GM12873 (cell line): ENCODE measurements around the gene KRTAP10-2.

Experiments used
- CTCF ChIP-seq: IDR thresholded peaks from 2 replicates; pipeline ENCODE4 v1.5.1; 2012; ENCODE audit warnings: low read depth, mild to moderate bottlenecking, moderate library complexity, low read length, control low read depth; ENCODE audit not compliant: insufficient read depth; ENCODE audit errors: missing control alignments

Gene KRTAP10-2

GRCh38 chr21:44525391-44526095 lies 25.8 kb downstream of the KRTAP10-2 start:
- TF ChIP-seq CTCF = no peak

GRCh38 chr21:44524414-44525371 lies 26.6 kb downstream of the KRTAP10-2 start:
- TF ChIP-seq CTCF = no peak

DNA sequence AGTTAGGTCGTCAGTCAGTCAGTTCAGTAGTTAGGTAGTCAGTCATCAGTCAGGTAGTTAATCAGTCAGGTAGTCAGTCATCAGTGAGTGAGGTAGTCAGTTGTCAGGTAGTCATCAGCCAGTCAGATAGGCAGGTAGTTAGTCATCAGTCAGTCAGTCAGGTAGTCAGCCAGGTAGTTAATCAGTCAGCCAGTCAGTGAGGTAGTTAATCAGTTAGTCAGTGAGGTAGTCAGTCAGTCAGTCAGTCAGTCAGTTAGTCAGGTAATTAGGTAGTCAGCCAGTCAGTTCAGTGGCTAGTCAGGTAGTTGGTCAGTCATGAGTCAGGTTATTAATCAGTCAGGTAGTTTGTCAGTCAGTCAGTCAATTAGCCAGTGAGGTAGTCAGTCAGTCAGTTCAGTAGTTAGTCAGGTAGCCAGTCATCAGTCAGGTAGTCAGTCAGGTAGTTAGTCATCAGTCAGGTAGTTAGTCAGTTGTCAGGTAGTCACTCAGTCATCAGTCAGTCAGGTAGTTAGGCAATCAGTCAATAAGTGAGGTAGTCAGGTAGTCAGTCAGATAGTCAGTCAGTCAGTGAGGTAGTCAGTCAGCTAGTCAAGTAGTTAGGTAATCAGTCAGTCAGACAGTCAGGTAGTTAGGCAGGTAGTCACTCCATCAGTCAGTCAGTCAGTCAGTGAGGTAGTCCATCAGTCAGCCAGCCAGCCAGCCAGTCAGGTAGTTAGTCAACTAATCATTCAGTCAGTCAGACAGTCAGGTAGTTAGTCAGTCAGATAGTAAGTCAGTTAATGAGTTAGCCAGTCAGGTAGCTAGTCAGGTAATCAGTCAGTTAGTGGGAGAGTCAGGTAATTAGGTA lies 27.5 kb downstream of the KRTAP10-2 start:
- TF ChIP-seq CTCF = no peak

DNA sequence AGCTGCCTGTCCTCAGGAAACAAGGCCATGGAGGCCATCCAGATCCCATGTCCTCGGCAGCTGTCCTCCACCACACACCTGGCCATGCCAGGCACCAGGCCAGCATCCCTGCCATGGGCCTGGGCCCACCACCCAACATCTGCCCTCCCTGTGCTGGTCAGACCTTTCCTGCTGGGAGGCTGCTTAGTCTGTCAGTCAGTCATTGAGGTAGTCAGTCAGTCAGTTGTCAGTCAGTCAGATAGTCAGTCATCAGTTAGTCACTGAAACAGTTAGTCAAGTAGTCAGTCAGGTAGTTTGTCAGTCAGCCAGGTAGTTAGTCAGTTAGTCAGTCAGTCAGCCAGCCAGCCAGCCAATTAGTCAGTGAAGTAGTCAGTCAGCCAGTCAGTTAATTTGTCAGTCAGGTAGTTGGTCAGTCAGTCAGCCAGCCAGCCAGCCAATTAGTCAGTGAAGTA lies 28.5 kb downstream of the KRTAP10-2 start:
- no peak for TF ChIP-seq CTCF

- no peak for TF ChIP-seq CTCF
Measured at GRCh38 chr21:44521928-44522752, 29.2 kb downstream of the KRTAP10-2 start.

GRCh38 chr21:44521301-44521927 lies 29.9 kb downstream of the KRTAP10-2 start:
- TF ChIP-seq CTCF = no peak
